A549 (cell line): Measurements from ENCODE around the gene CEACAM16.

ENCODE experiments used
- BCL3 ChIP-seq: fragments of >200 bp; sonication (Bioruptor Twin); formaldehyde crosslinking; IDR thresholded peaks from 3 replicates; pipeline ENCODE4 v1.6.1; 2016
- CEBPB ChIP-seq, 2 experiments: fragments of >200 bp in 1 of 2; sonication (Bioruptor Twin) in 1 of 2; formaldehyde crosslinking in 1 of 2; IDR thresholded peaks; 2 replicates each; pipeline ENCODE4 v1.6.1; 2012 to 2016
- CTCF ChIP-seq: fragments of >200 bp; sonication (Bioruptor Twin); formaldehyde crosslinking; IDR thresholded peaks from 3 replicates; pipeline ENCODE4 v1.5.1; 2016
- ELK1 ChIP-seq: fragments of 150-350 bp; IDR thresholded peaks from 2 replicates; pipeline ENCODE4 v1.6.1; 2014; ENCODE audit warnings: low read depth, mild to moderate bottlenecking, low read length
- EP300 ChIP-seq, 2 experiments: fragments of >200 bp; sonication (Bioruptor Twin); formaldehyde crosslinking; IDR thresholded peaks; 2 replicates in 1 of 2; 3 replicates in 1 of 2; pipeline ENCODE4 v1.6.1; 2016 to 2017
- ESRRA ChIP-seq: fragments of 150-350 bp; IDR thresholded peaks from 2 replicates; pipeline ENCODE4 v1.6.1; 2014; ENCODE audit warnings: mild to moderate bottlenecking, low read length, borderline replicate concordance
- HDAC2 ChIP-seq: fragments of 200-600 bp; sonication (generic); IDR thresholded peaks from 2 replicates; pipeline ENCODE4 v1.6.1; 2016
- JUNB ChIP-seq: fragments of >200 bp; sonication (Bioruptor Twin); formaldehyde crosslinking; IDR thresholded peaks from 2 replicates; pipeline ENCODE4 v1.6.1; 2016
- POLR2A ChIP-seq: IDR thresholded peaks from 2 replicates; pipeline ENCODE4 v1.6.1; 2012; ENCODE audit warnings: mild to moderate bottlenecking, low read length
- RCOR1 ChIP-seq: fragments of 150-350 bp; IDR thresholded peaks from 2 replicates; pipeline ENCODE4 v1.6.1; 2014; ENCODE audit warnings: antibody characterized with exemption, low read length, low read depth
- SMC3 ChIP-seq: fragments of >200 bp; sonication (Bioruptor Twin); formaldehyde crosslinking; IDR thresholded peaks from 3 replicates; pipeline ENCODE4 v1.6.1; 2018; ENCODE audit warnings: inconsistent platforms
- SREBF2 ChIP-seq: fragments of 450-650 bp; IDR thresholded peaks from 2 replicates; pipeline ENCODE4 v1.6.1; 2014; ENCODE audit warnings: mild to moderate bottlenecking, moderate library complexity
- ZC3H11A ChIP-seq: fragments of 450-650 bp; IDR thresholded peaks from 2 replicates; pipeline ENCODE4 v1.6.1; 2014; ENCODE audit warnings: antibody characterized with exemption, mild to moderate bottlenecking

GRCh38 chr19:44661205-44661604 lies 37.7 kb upstream of the CEACAM16 start:
- TF ChIP-seq HDAC2 = no peak
- no peak for TF ChIP-seq CTCF
- TF ChIP-seq JUNB = no peak
- TF ChIP-seq SREBF2 = no peak
- TF ChIP-seq RCOR1 = no peak
- TF ChIP-seq SMC3 = no peak
- no peak for TF ChIP-seq EP300 (IDR thresholded peaks at IDR 0.05)
- no peak for TF ChIP-seq POLR2A
- TF ChIP-seq ELK1 = no peak
- no peak for TF ChIP-seq BCL3
- TF ChIP-seq ESRRA = no peak
- no peak for TF ChIP-seq ZC3H11A
- no peak for TF ChIP-seq CEBPB (IDR thresholded peaks at IDR 0.05)
